HG03097 (cell line): ENCODE data around the gene MAP4K3.
"Not testable (repeated sequence)": the region's sequence is repeated elsewhere in the genome, so short reads cannot be mapped to it uniquely, and the experiment has no call there.

Source experiments
- ATAC-seq: cut with Tn5 transposase; IDR thresholded peaks from one replicate; pipeline ENCODE4 v1.9.1; 2021; ENCODE audit not compliant: unreplicated experiment, low FRiP score

The MAP4K3 gene

GRCh38 chr2:39378968-39379367 lies 58.1 kb downstream of the MAP4K3 start:
- no peak for ATAC-seq

GRCh38 chr2:39377226-39377939 lies 59.7 kb downstream of the MAP4K3 start:
- ATAC-seq = no peak

GRCh38 chr2:39375917-39376316 lies 61.2 kb downstream of the MAP4K3 start:
- ATAC-seq = no peak

- ATAC-seq = no peak
Measured at GRCh38 chr2:39373181-39373802, 63.8 kb downstream of the MAP4K3 start.

- ATAC-seq = no peak
Measured at GRCh38 chr2:39370101-39370500, 67.0 kb downstream of the MAP4K3 start.

GRCh38 chr2:39368846-39369245 lies 68.2 kb downstream of the MAP4K3 start:
- ATAC-seq = no peak

GRCh38 chr2:39368376-39368775 lies 68.7 kb downstream of the MAP4K3 start:
- ATAC-seq = no peak

- ATAC-seq = no peak
Measured at GRCh38 chr2:39362595-39362994, 74.5 kb downstream of the MAP4K3 start.

- no peak for ATAC-seq
Measured at GRCh38 chr2:39361511-39361910, 75.6 kb downstream of the MAP4K3 start.

- not testable (repeated sequence) for ATAC-seq
Measured at GRCh38 chr2:39360342-39360741, 76.7 kb downstream of the MAP4K3 start.

- no peak for ATAC-seq
Measured at GRCh38 chr2:39359453-39360038, 77.5 kb downstream of the MAP4K3 start.

GRCh38 chr2:39356922-39357639 lies 80.0 kb downstream of the MAP4K3 start:
- no peak for ATAC-seq

GRCh38 chr2:39350658-39351057 lies 86.4 kb downstream of the MAP4K3 start:
- no peak for ATAC-seq

GRCh38 chr2:39338502-39338901 lies 98.6 kb downstream of the MAP4K3 start:
- ATAC-seq = no peak

GRCh38 chr2:39335930-39336329 lies 101.2 kb downstream of the MAP4K3 start:
- ATAC-seq = no peak

- no peak for ATAC-seq
Measured at GRCh38 chr2:39334978-39335377, 102.1 kb downstream of the MAP4K3 start.

GRCh38 chr2:39334529-39334928 lies 102.6 kb downstream of the MAP4K3 start:
- no peak for ATAC-seq

- ATAC-seq = no peak
Measured at GRCh38 chr2:39326644-39327043, 110.4 kb downstream of the MAP4K3 start.

- ATAC-seq = no peak
Measured at GRCh38 chr2:39325966-39326365, 111.1 kb downstream of the MAP4K3 start.

- ATAC-seq = not testable (repeated sequence)
Measured at GRCh38 chr2:39321056-39322035, 115.7 kb downstream of the MAP4K3 start.
